ENCODE results near the gene NBEAL2. TPM values are rescaled to one million over a fixed set of nuclear protein-coding genes. Genes with fewer than 3 reads are reported as not detected.

The NBEAL2 gene
- total RNA-seq, 1 experiment from 2014 or later: 60.5 TPM

GRCh38 chr3:46994801-46995731, 15.6 kb downstream of the NBEAL2 start:
- Histone ChIP-seq H3K9me3 (ENCODE audit: low read length) (no peaks in the 10 kb centered on the region), H4K20me1 (ENCODE audit: insufficient read depth, low read depth, low read length) (0 out of 2 replicates have a peak, but pooled peaks cover under 1% of the 10 kb centered on the region), H2AFZ (ENCODE audit: low read length) (no peak overlapping the region), H3K27me3 (ENCODE audit: low read length) (no peaks in the 10 kb centered on the region), H3K4me2 (ENCODE audit: low read depth, low read length, poor library complexity, severe bottlenecking) (no peak overlapping the region), H3K9me2 (replicated peaks; ENCODE audit: insufficient read depth, low read length) (no peaks in the 10 kb centered on the region), H3K4me1 (ENCODE audit: low read length) (peaks cover 25% of the 10 kb centered on the region), H3K9ac (ENCODE audit: low read length) (no peak overlapping the region), H3K27ac (ENCODE audit: low read length) (no peak overlapping the region), H3K36me3 (ENCODE audit: insufficient read depth, low read length) (peaks cover 24% of the 10 kb centered on the region), H3K79me2 (ENCODE audit: low read length) (0 out of 2 replicates have a peak, but pooled peaks cover 3% of the 10 kb centered on the region), H3K4me3 (ENCODE audit: low read length) (no peak overlapping the region)
- DNase-seq: no peak

- Histone ChIP-seq H3K79me2 (ENCODE audit: low read length) (no peaks in the 10 kb centered on the region), H3K9me2 (replicated peaks; ENCODE audit: insufficient read depth, low read length) (no peaks in the 10 kb centered on the region), H3K36me3 (ENCODE audit: insufficient read depth, low read length) (peaks cover 23% of the 10 kb centered on the region), H3K4me3 (ENCODE audit: low read length) (no peak overlapping the region), H2AFZ (ENCODE audit: low read length) (no peak overlapping the region), H3K27ac (ENCODE audit: low read length) (no peak overlapping the region), H4K20me1 (ENCODE audit: insufficient read depth, low read depth, low read length) (no peaks in the 10 kb centered on the region), H3K9ac (ENCODE audit: low read length) (no peak overlapping the region), H3K9me3 (ENCODE audit: low read length) (no peaks in the 10 kb centered on the region), H3K4me2 (ENCODE audit: low read depth, low read length, poor library complexity, severe bottlenecking) (no peak overlapping the region), H3K27me3 (ENCODE audit: low read length) (no peaks in the 10 kb centered on the region), H3K4me1 (ENCODE audit: low read length) (peaks cover 16% of the 10 kb centered on the region)
- DNase-seq: no peak
Observed at GRCh38 chr3:46995901-46996562, 16.6 kb downstream of the NBEAL2 start.

GRCh38 chr3:46996689-46997452, 17.4 kb downstream of the NBEAL2 start:
- Histone ChIP-seq H3K9ac (ENCODE audit: low read length) (no peak overlapping the region), H3K36me3 (ENCODE audit: insufficient read depth, low read length) (peaks cover 18% of the 10 kb centered on the region), H3K4me2 (ENCODE audit: low read depth, low read length, poor library complexity, severe bottlenecking) (no peak overlapping the region), H3K9me2 (replicated peaks; ENCODE audit: insufficient read depth, low read length) (no peaks in the 10 kb centered on the region), H2AFZ (ENCODE audit: low read length) (no peak overlapping the region), H3K4me1 (ENCODE audit: low read length) (peaks cover 13% of the 10 kb centered on the region), H3K79me2 (ENCODE audit: low read length) (no peaks in the 10 kb centered on the region), H3K9me3 (ENCODE audit: low read length) (no peaks in the 10 kb centered on the region), H4K20me1 (ENCODE audit: insufficient read depth, low read depth, low read length) (no peaks in the 10 kb centered on the region), H3K27ac (ENCODE audit: low read length) (0 out of 2 replicates have a peak overlapping the region, but pooled peaks have one; percentile 11), H3K27me3 (ENCODE audit: low read length) (no peaks in the 10 kb centered on the region), H3K4me3 (ENCODE audit: low read length) (no peak overlapping the region)
- no peak for DNase-seq

DNA sequence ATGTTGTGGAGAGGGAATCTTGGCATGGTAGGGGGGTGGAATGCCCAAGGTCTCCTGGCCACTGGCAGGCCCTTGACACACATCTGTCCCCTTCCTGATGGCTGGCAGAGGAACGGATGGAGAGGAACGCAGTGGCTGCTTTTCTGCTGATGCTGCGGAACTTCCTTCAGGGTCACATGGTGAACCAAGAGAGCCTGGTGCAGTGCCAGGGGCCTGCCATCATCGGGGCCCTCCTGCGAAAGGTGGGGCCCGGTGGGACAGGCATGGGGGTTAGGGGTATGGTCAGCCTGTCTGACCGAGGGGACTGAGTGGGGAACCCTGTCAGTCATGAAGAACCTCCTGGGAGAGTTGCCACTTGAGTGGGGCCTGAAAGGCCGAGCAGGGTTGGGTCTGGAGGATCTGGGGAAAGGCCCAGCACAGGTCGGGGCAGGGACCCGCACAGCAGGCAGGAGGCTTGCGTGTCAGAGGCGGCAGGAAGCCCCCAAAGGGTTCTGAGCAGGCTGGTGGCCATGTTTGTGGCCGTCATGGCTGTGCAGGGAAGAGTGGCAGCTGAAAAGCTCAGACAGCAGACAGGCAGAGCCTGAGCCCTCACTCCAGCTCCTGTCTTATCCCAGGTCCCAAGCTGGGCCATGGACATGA, 18.1 kb downstream of the NBEAL2 start:
- Histone ChIP-seq H3K4me2 (ENCODE audit: low read depth, low read length, poor library complexity, severe bottlenecking) (no peak overlapping the region), H2AFZ (ENCODE audit: low read length) (no peak overlapping the region), H3K27me3 (ENCODE audit: low read length) (no peaks in the 10 kb centered on the region), H3K9me2 (replicated peaks; ENCODE audit: insufficient read depth, low read length) (no peaks in the 10 kb centered on the region), H3K79me2 (ENCODE audit: low read length) (no peaks in the 10 kb centered on the region), H3K36me3 (ENCODE audit: insufficient read depth, low read length) (peaks cover 22% of the 10 kb centered on the region), H3K27ac (ENCODE audit: low read length) (no peak overlapping the region), H3K9me3 (ENCODE audit: low read length) (no peaks in the 10 kb centered on the region), H3K4me1 (ENCODE audit: low read length) (peaks cover 13% of the 10 kb centered on the region), H3K4me3 (ENCODE audit: low read length) (no peak overlapping the region), H4K20me1 (ENCODE audit: insufficient read depth, low read depth, low read length) (no peaks in the 10 kb centered on the region), H3K9ac (ENCODE audit: low read length) (no peak overlapping the region)
- no peak for DNase-seq

- no peak overlapping the region for H2AFZ ChIP-seq (ENCODE audit: low read length)
- peaks cover 25% of the 10 kb centered on the region for H3K36me3 ChIP-seq (ENCODE audit: insufficient read depth, low read length)
- H3K4me3 ChIP-seq (ENCODE audit: low read length): no peak overlapping the region
- H3K9me3 ChIP-seq (ENCODE audit: low read length): no peaks in the 10 kb centered on the region
- no peak overlapping the region for H3K9ac ChIP-seq (ENCODE audit: low read length)
- H3K4me2 ChIP-seq (ENCODE audit: low read depth, low read length, poor library complexity, severe bottlenecking): no peak overlapping the region
- no peak overlapping the region for H3K27ac ChIP-seq (ENCODE audit: low read length)
- no peaks in the 10 kb centered on the region for H3K79me2 ChIP-seq (ENCODE audit: low read length)
- H3K9me2 ChIP-seq (replicated peaks; ENCODE audit: insufficient read depth, low read length): no peaks in the 10 kb centered on the region
- H3K4me1 ChIP-seq (ENCODE audit: low read length): peaks cover 13% of the 10 kb centered on the region
- no peaks in the 10 kb centered on the region for H4K20me1 ChIP-seq (ENCODE audit: insufficient read depth, low read depth, low read length)
- no peaks in the 10 kb centered on the region for H3K27me3 ChIP-seq (ENCODE audit: low read length)
- peak; percentile 91 for DNase-seq
Observed at GRCh38 chr3:46998121-46998851, 18.8 kb downstream of the NBEAL2 start.

GRCh38 chr3:46998852-46999515, 19.5 kb downstream of the NBEAL2 start:
- no peak for DNase-seq
- H3K4me3 ChIP-seq (ENCODE audit: low read length): no peak overlapping the region
- no peaks in the 10 kb centered on the region for H3K79me2 ChIP-seq (ENCODE audit: low read length)
- H3K9me2 ChIP-seq (replicated peaks; ENCODE audit: insufficient read depth, low read length): no peaks in the 10 kb centered on the region
- H3K27me3 ChIP-seq (ENCODE audit: low read length): no peaks in the 10 kb centered on the region
- no peaks in the 10 kb centered on the region for H4K20me1 ChIP-seq (ENCODE audit: insufficient read depth, low read depth, low read length)
- H3K9ac ChIP-seq (ENCODE audit: low read length): no peak overlapping the region
- H3K27ac ChIP-seq (ENCODE audit: low read length): no peak overlapping the region
- H3K36me3 ChIP-seq (ENCODE audit: insufficient read depth, low read length): peaks cover 22% of the 10 kb centered on the region
- H2AFZ ChIP-seq (ENCODE audit: low read length): no peak overlapping the region
- H3K4me2 ChIP-seq (ENCODE audit: low read depth, low read length, poor library complexity, severe bottlenecking): no peak overlapping the region
- H3K4me1 ChIP-seq (ENCODE audit: low read length): peaks cover 13% of the 10 kb centered on the region
- H3K9me3 ChIP-seq (ENCODE audit: low read length): no peaks in the 10 kb centered on the region

GRCh38 chr3:46999516-47000197, 20.2 kb downstream of the NBEAL2 start:
- Histone ChIP-seq H3K36me3 (ENCODE audit: insufficient read depth, low read length) (peaks cover 22% of the 10 kb centered on the region), H4K20me1 (ENCODE audit: insufficient read depth, low read depth, low read length) (no peaks in the 10 kb centered on the region), H3K27me3 (ENCODE audit: low read length) (no peaks in the 10 kb centered on the region)

More at GRCh38 chr3:46999516-47000197, 20.2 kb downstream of the NBEAL2 start:
- DNase-seq: no peak
- Histone ChIP-seq H3K27ac (ENCODE audit: low read length) (no peak overlapping the region), H3K4me3 (ENCODE audit: low read length) (no peak overlapping the region), H3K9me2 (replicated peaks; ENCODE audit: insufficient read depth, low read length) (no peaks in the 10 kb centered on the region), H3K4me2 (ENCODE audit: low read depth, low read length, poor library complexity, severe bottlenecking) (no peak overlapping the region), H3K9me3 (ENCODE audit: low read length) (no peaks in the 10 kb centered on the region), H3K9ac (ENCODE audit: low read length) (no peak overlapping the region), H2AFZ (ENCODE audit: low read length) (no peak overlapping the region), H3K4me1 (ENCODE audit: low read length) (peaks cover 13% of the 10 kb centered on the region), H3K79me2 (ENCODE audit: low read length) (no peaks in the 10 kb centered on the region)
